H1 (cell line): ENCODE measurements around the gene ASH1L. TPM values are rescaled to one million over a fixed set of nuclear protein-coding genes. Genes with fewer than 3 reads are reported as not detected.
A peak's percentile ranks its signal among the peaks of the same experiment; 100 is the strongest.

Source experiments
- RNF2 ChIP-seq: fragments of 200-900, 300-1000 bp; sonication (generic); IDR thresholded peaks from 2 replicates; pipeline ENCODE4 v1.7.1; 2016; ENCODE audit warnings: borderline replicate concordance, low read depth, mild to moderate bottlenecking, antibody characterized with exemption, low read length; ENCODE audit not compliant: poor library complexity, severe bottlenecking; ENCODE audit errors: missing control alignments
- SAP30 ChIP-seq: fragments of 300-600 bp; sonication (generic); IDR thresholded peaks from 2 replicates; pipeline ENCODE4 v1.7.1; 2012; ENCODE audit warnings: low read length, moderate library complexity, mild to moderate bottlenecking, inconsistent platforms; ENCODE audit not compliant: insufficient read depth, insufficient replicate concordance
- polyA plus RNA-seq, 7 experiments: library from polyadenylated mRNA; depleted of rRNA in 3 of 7; stranded (reverse) in 5 of 7; unstranded in 2 of 7; fragments of >200 nt in 5 of 7; fragments of 200-250 nt in 2 of 7; gene quantifications; 1 replicate in 5 of 7; 2 replicates in 1 of 7; 4 replicates in 1 of 7; pipeline versions ENCODE4 v1.2.1 to v1.2.3, GENCODE V29; 2011 to 2013; ENCODE audit warnings: missing spikeins in 2 of 7, mixed read lengths in 2 of 7
- total RNA-seq: library from RNA; stranded (reverse); fragmentation: NEBNext Ultra II Directional; extraction: Animal tissue kit (Norgen Biotek cat#: 25700); gene quantifications from 2 replicates; pipeline ENCODE4 v1.2.1, GENCODE V29; 2021
- TF ChIP-seq, protein P1 (sequence below): IDR thresholded peaks from 2 replicates; pipeline ENCODE4 v1.6.1; 2012; ENCODE audit warnings: inconsistent platforms

ASH1L gene
- total and polyA plus RNA-seq, 2 of the 8 experiments (the other 6 are each of a cell fraction or from before 2014, with no cell fraction given): 7.5 to 27.6 TPM

DNA sequence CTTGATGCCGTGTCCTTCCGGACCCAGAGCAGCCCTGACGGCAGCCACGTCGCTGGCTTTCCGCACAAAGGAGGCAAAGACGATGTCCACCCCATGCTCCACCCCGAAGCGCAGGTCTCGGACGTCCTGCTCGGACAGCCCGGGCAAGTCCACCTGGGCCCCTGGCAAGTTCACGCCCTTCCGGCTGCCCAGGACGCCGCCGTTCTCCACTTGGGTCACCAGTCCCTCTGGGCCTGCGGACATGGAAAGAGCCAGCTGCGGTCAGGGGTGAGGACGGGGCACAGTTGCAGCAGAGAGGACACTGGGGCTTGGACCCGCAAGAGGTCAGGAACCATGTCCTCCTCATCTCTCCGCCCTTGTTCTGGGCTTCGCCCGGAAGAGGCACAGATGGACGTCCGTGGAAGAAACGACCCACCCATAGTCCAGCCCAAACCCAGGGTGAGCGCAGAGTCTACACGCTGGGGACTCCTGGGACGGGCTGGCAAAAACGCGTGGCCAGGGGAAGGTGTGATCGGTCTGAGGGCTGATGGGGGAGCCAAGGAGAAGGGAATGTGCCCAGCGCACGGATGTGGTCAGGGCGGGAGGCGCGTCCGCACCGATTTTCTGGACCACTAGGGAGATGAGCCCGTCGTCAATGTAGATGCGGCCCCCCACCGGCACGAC, 268.0 kb downstream of the ASH1L start (continued):
- TF ChIP-seq, protein P1, sequence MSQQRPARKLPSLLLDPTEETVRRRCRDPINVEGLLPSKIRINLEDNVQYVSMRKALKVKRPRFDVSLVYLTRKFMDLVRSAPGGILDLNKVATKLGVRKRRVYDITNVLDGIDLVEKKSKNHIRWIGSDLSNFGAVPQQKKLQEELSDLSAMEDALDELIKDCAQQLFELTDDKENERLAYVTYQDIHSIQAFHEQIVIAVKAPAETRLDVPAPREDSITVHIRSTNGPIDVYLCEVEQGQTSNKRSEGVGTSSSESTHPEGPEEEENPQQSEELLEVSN: peak; percentile 43
- peak; percentile 14 for TF ChIP-seq RNF2
- TF ChIP-seq SAP30: peak; percentile 20
